ENCODE data around the gene C2orf78.
A peak's percentile ranks its signal among the peaks of the same experiment; 100 is the strongest.

DNA sequence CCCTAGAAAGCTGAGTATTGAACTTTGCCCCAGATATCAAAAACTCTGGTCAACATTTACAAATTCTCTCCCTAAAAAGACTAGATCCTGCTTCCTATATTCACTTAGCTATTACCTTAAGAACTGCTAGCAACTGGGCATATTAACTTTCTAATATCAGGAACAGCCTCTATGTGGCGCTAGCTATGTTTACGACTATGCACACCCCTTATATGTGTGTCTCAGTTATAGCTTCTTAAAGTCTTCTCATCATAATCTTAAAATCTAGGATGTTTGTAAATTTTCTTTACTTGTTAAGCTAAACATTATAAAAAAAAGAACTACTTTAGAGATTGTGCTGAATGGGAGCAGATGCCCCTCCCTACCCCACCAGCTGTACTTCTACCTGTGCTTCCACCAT, 43.0 kb downstream of the C2orf78 start:
- TF ChIP-seq, protein P1, sequence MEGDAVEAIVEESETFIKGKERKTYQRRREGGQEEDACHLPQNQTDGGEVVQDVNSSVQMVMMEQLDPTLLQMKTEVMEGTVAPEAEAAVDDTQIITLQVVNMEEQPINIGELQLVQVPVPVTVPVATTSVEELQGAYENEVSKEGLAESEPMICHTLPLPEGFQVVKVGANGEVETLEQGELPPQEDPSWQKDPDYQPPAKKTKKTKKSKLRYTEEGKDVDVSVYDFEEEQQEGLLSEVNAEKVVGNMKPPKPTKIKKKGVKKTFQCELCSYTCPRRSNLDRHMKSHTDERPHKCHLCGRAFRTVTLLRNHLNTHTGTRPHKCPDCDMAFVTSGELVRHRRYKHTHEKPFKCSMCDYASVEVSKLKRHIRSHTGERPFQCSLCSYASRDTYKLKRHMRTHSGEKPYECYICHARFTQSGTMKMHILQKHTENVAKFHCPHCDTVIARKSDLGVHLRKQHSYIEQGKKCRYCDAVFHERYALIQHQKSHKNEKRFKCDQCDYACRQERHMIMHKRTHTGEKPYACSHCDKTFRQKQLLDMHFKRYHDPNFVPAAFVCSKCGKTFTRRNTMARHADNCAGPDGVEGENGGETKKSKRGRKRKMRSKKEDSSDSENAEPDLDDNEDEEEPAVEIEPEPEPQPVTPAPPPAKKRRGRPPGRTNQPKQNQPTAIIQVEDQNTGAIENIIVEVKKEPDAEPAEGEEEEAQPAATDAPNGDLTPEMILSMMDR (IDR thresholded peaks at IDR 0.05): peak; percentile 52; the same call in 1 of the 2 replicates
- TF ChIP-seq POLR2AphosphoS5 (IDR thresholded peaks at IDR 0.05; ENCODE audit: low read depth, low read length) (no peak), SIN3A (IDR thresholded peaks at IDR 0.05; ENCODE audit: borderline replicate concordance, insufficient read depth, low read depth, low read length) (no peak), TCF7L2 (IDR thresholded peaks at IDR 0.05; ENCODE audit: low read depth, low read length) (no peak)
- TF ChIP-seq, protein P2, sequence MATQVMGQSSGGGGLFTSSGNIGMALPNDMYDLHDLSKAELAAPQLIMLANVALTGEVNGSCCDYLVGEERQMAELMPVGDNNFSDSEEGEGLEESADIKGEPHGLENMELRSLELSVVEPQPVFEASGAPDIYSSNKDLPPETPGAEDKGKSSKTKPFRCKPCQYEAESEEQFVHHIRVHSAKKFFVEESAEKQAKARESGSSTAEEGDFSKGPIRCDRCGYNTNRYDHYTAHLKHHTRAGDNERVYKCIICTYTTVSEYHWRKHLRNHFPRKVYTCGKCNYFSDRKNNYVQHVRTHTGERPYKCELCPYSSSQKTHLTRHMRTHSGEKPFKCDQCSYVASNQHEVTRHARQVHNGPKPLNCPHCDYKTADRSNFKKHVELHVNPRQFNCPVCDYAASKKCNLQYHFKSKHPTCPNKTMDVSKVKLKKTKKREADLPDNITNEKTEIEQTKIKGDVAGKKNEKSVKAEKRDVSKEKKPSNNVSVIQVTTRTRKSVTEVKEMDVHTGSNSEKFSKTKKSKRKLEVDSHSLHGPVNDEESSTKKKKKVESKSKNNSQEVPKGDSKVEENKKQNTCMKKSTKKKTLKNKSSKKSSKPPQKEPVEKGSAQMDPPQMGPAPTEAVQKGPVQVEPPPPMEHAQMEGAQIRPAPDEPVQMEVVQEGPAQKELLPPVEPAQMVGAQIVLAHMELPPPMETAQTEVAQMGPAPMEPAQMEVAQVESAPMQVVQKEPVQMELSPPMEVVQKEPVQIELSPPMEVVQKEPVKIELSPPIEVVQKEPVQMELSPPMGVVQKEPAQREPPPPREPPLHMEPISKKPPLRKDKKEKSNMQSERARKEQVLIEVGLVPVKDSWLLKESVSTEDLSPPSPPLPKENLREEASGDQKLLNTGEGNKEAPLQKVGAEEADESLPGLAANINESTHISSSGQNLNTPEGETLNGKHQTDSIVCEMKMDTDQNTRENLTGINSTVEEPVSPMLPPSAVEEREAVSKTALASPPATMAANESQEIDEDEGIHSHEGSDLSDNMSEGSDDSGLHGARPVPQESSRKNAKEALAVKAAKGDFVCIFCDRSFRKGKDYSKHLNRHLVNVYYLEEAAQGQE (IDR thresholded peaks at IDR 0.05; ENCODE audit: insufficient read depth in 1 of 2, low read depth in 2 of 2, low read length in 1 of 2): no peak
